ENCODE data around the gene MRTFA. TPM values are rescaled to one million over a fixed set of nuclear protein-coding genes. Genes with fewer than 3 reads are reported as not detected.
"Not testable (repeated sequence)": the region's sequence is repeated elsewhere in the genome, so short reads cannot be mapped to it uniquely, and the experiment has no call there.

Gene MRTFA
- total RNA-seq, 4 donors from 2014 or later = 46.0 to 408 (median 90.0) TPM

DNA sequence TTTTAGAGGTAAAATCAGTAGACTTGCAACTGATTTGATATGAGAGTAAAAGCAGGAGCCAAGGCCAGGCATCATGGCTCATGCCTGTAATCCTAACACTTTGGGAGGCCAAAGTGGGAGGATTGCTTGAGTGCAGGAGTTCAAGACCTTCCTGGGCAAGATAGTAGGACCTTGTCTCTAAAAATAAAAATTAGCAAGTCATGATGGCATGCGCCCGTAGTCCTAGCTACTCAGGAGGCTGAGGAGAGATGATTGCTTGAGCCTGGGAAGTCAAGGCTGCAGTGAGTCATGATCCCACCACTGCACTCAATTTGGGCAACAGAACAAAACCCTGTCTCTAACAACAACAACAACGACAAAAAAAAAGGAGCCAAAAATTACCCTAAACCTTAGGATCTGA is 252.6 kb downstream of the MRTFA start:
- WGBS, 2 donors (ENCODE audit: low coverage in 1 of 2) = 71 to 84% methylated on average over 1 to 3 of the region's 3 CpGs
- no peak overlapping the region for H3K4me3 ChIP-seq
- DNase-seq = no peak
- in situ Hi-C loops (cut with MboI; ENCODE audit: low pct_ligation_motif_present in 1 of 4, low pct_unique_long_range_greater_than_20kb in 1 of 4, low sequenced_read_pairs in 3 of 4) = no loop called here
- H3K9me3 ChIP-seq = no peaks in the 10 kb centered on the region
- TF ChIP-seq EP300 (IDR thresholded peaks at IDR 0.05; ENCODE audit: low read depth) = no peak
- TF ChIP-seq, protein P1, sequence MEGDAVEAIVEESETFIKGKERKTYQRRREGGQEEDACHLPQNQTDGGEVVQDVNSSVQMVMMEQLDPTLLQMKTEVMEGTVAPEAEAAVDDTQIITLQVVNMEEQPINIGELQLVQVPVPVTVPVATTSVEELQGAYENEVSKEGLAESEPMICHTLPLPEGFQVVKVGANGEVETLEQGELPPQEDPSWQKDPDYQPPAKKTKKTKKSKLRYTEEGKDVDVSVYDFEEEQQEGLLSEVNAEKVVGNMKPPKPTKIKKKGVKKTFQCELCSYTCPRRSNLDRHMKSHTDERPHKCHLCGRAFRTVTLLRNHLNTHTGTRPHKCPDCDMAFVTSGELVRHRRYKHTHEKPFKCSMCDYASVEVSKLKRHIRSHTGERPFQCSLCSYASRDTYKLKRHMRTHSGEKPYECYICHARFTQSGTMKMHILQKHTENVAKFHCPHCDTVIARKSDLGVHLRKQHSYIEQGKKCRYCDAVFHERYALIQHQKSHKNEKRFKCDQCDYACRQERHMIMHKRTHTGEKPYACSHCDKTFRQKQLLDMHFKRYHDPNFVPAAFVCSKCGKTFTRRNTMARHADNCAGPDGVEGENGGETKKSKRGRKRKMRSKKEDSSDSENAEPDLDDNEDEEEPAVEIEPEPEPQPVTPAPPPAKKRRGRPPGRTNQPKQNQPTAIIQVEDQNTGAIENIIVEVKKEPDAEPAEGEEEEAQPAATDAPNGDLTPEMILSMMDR (IDR thresholded peaks at IDR 0.05) = no peak
- no peak for TF ChIP-seq POLR2A (IDR thresholded peaks at IDR 0.05)
- TF ChIP-seq POLR2AphosphoS5 (IDR thresholded peaks at IDR 0.05) = no peak
- H3K27me3 ChIP-seq = no peaks in the 10 kb centered on the region
- peaks cover 6 to 48% (median 17%) of the 10 kb centered on the region in 4 donors for H3K4me1 ChIP-seq
- intact Hi-C loops (cut with DNase I; ENCODE audit: low total_unique reads) = no loop called here
- no peaks in the 10 kb centered on the region for H3K36me3 ChIP-seq
- H3K27ac ChIP-seq = no peak overlapping the region

DNA sequence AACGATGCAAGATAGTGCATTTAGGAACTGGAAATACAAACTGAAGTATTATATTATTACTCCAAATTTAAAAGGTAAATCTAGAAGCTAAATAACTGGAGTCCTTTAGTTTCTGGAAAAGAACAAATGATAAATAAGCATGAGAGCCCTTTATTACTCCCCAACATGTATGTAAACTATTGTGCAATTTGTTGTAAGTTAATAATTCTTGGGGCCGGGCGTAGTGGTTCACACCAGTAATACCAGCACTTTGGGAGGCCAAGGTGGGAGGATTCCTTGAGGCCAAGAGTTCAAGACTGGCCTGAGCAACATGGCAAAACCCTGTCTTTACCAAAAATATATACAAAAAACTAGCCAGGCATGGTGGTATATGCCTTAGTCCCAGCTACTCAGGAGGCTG is 255.1 kb downstream of the MRTFA start:
- no peaks in the 10 kb centered on the region for H3K27me3 ChIP-seq
- H3K4me3 ChIP-seq = no peak overlapping the region
- H3K36me3 ChIP-seq = no peaks in the 10 kb centered on the region
- H3K4me1 ChIP-seq = peaks cover 0 to 26% (median 15%) of the 10 kb centered on the region in 4 donors
- in situ Hi-C loops (cut with MboI; ENCODE audit: low pct_ligation_motif_present in 1 of 4, low pct_unique_long_range_greater_than_20kb in 1 of 4, low sequenced_read_pairs in 3 of 4) (no loop called here), intact Hi-C loops (cut with DNase I; ENCODE audit: low total_unique reads) (no loop called here)
- 83 to 87% methylated on average over 3 of the region's 3 CpGs for WGBS, 2 donors (ENCODE audit: low coverage in 1 of 2)
- no peaks in the 10 kb centered on the region for H3K9me3 ChIP-seq
- TF ChIP-seq POLR2A (IDR thresholded peaks at IDR 0.05) = no peak
- no peak overlapping the region for H3K27ac ChIP-seq
- DNase-seq = no peak

- intact Hi-C loops (cut with DNase I; ENCODE audit: low total_unique reads); H3K27ac ChIP-seq; in situ Hi-C loops (cut with MboI; ENCODE audit: low pct_ligation_motif_present in 1 of 4, low pct_unique_long_range_greater_than_20kb in 1 of 4, low sequenced_read_pairs in 3 of 4); H3K27me3 ChIP-seq; H3K36me3 ChIP-seq; H3K4me3 ChIP-seq; DNase-seq; H3K4me1 ChIP-seq; H3K9me3 ChIP-seq: not testable (repeated sequence)
- WGBS, 2 donors (ENCODE audit: low coverage in 1 of 2) = 92 to 95% methylated on average over 7 to 11 of the region's 11 CpGs
These were observed 258.1 kb downstream of the MRTFA start for GRCh38 chr22:40378448-40378847.

DNA sequence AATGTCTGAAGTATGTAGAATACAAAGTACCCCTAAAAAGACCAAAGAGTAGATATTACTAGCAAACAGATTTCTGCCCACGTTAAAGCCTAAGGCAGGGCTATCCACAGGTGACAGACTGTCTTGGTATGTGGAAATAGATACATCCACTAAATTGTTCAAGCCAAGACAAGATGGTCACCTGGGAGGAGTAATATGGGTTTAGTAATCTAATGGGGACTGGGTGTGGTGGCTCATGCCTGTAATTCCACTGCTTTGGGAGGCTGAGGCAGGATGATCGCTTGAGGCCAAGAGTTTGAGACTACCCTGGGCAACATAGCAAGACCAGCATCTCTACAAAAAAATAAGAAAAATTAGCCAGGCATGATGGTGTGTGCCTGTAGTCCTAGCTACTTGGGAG is 258.6 kb downstream of the MRTFA start:
- Histone ChIP-seq H3K9me3 (no peaks in the 10 kb centered on the region), H3K36me3 (no peaks in the 10 kb centered on the region), H3K27ac (no peak overlapping the region), H3K4me1 (peaks cover 0 to 4% (median under 1%) of the 10 kb centered on the region in 4 donors), H3K27me3 (no peaks in the 10 kb centered on the region), H3K4me3 (no peak overlapping the region)
- intact Hi-C loops (cut with DNase I; ENCODE audit: low total_unique reads) (no loop called here), in situ Hi-C loops (cut with MboI; ENCODE audit: low pct_ligation_motif_present in 1 of 4, low pct_unique_long_range_greater_than_20kb in 1 of 4, low sequenced_read_pairs in 3 of 4) (no loop called here)
- no peak for DNase-seq
- WGBS, 2 donors (ENCODE audit: low coverage in 1 of 2) = 94 to 100% methylated on average over 2 of the region's 2 CpGs
- TF ChIP-seq POLR2A (IDR thresholded peaks at IDR 0.05) (no peak), EP300 (IDR thresholded peaks at IDR 0.05; ENCODE audit: low read depth) (no peak), POLR2AphosphoS5 (IDR thresholded peaks at IDR 0.05) (no peak)
- TF ChIP-seq, protein P1 (IDR thresholded peaks at IDR 0.05) = no peak

DNA sequence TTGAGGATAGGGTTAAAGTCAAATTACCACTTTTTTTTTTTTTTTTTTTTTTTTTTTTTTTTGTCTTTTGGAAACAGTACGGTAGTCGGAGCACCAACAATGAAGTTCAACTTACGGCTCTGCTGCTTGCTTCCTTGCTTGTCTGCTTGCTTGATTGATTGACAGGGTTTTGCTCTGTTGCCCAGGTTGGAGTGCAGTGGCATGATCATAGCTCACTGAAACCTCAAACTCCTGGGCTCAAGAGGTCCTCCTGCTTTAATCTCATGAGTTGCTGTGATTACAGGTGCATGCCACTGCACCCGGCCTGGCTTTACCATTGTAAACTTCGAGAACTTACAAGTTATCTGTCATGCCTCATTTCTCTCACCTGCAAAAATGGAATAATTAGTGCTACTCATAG is 260.4 kb downstream of the MRTFA start:
- in situ Hi-C loops (cut with MboI; ENCODE audit: low pct_ligation_motif_present in 1 of 4, low pct_unique_long_range_greater_than_20kb in 1 of 4, low sequenced_read_pairs in 3 of 4) (no loop called here), intact Hi-C loops (cut with DNase I; ENCODE audit: low total_unique reads) (no loop called here)
- H3K9me3 ChIP-seq = no peaks in the 10 kb centered on the region
- no peak overlapping the region for H3K4me3 ChIP-seq
- WGBS, 2 donors (ENCODE audit: low coverage in 1 of 2) = 74 to 98% methylated on average over 5 of the region's 5 CpGs
- no peaks in the 10 kb centered on the region for H3K36me3 ChIP-seq
- peaks cover 0 to 17% (median 8%) of the 10 kb centered on the region in 4 donors for H3K4me1 ChIP-seq
- no peak overlapping the region for H3K27ac ChIP-seq
- no peak for DNase-seq
- no peak for TF ChIP-seq EP300 (IDR thresholded peaks at IDR 0.05; ENCODE audit: low read depth)
- no peak for TF ChIP-seq POLR2AphosphoS5 (IDR thresholded peaks at IDR 0.05)
- no peak for TF ChIP-seq POLR2A (IDR thresholded peaks at IDR 0.05)
- TF ChIP-seq, protein P1 (IDR thresholded peaks at IDR 0.05) = no peak
- no peaks in the 10 kb centered on the region for H3K27me3 ChIP-seq
